ENCODE measurements around the gene SNRNP25. TPM values are rescaled to one million over a fixed set of nuclear protein-coding genes. Genes with fewer than 3 reads are reported as not detected.

The SNRNP25 gene
- total RNA-seq, 1 donor from 2014 or later = 52.0 TPM

- H3K27ac Mint-ChIP-seq = peak overlapping the region; percentile 94
- peak overlapping the region; percentile 82 for H3K4me3 Mint-ChIP-seq (ENCODE audit: low read depth)
- H3K9me3 Mint-ChIP-seq (ENCODE audit: low read depth) = no peaks in the 10 kb centered on the region
- no peak for DNase-seq (ENCODE audit: low spot score, unreplicated experiment)
- H3K27me3 Mint-ChIP-seq = peaks cover 8% of the 10 kb centered on the region
- no peaks in the 10 kb centered on the region for H3K36me3 Mint-ChIP-seq (ENCODE audit: insufficient read depth)
- TF ChIP-seq CTCF (IDR thresholded peaks at IDR 0.05; ENCODE audit: unreplicated experiment) = no peak
- H3K4me1 Mint-ChIP-seq (ENCODE audit: low read depth) = peaks cover 17% of the 10 kb centered on the region
Observed at GRCh38 chr16:71210-71539, 17.5 kb downstream of the SNRNP25 start.

GRCh38 chr16:71540-72401 lies 18.1 kb downstream of the SNRNP25 start:
- Mint-ChIP-seq H3K9me3 (ENCODE audit: low read depth) (no peaks in the 10 kb centered on the region), H3K27ac (peak overlapping the region; percentile 94), H3K4me3 (ENCODE audit: low read depth) (peak overlapping the region; percentile 82), H3K36me3 (ENCODE audit: insufficient read depth) (no peaks in the 10 kb centered on the region), H3K27me3 (peaks cover 8% of the 10 kb centered on the region), H3K4me1 (ENCODE audit: low read depth) (peaks cover 21% of the 10 kb centered on the region)
- no peak for DNase-seq (ENCODE audit: low spot score, unreplicated experiment)
- no peak for TF ChIP-seq CTCF (IDR thresholded peaks at IDR 0.05; ENCODE audit: unreplicated experiment)

GRCh38 chr16:72561-73548 lies 19.2 kb downstream of the SNRNP25 start, which contains the start of gene RHBDF1:
TSS of gene RHBDF1 (minus strand) at chr16:72631. CDS start at chr16:65015, 7,616 bp downstream.
- Mint-ChIP-seq H3K4me1 (ENCODE audit: low read depth) (peaks cover 21% of the 10 kb centered on the region), H3K27ac (peak within 1 kb of the TSS; percentile 94), H3K9me3 (ENCODE audit: low read depth) (no peaks in the 10 kb centered on the region), H3K36me3 (ENCODE audit: insufficient read depth) (no peaks in the 10 kb centered on the region), H3K4me3 (ENCODE audit: low read depth) (peak within 1 kb of the TSS; percentile 82), H3K27me3 (peaks cover 8% of the 10 kb centered on the region)
- DNase-seq (ENCODE audit: low spot score, unreplicated experiment) = peak; percentile 53
- TF ChIP-seq CTCF (IDR thresholded peaks at IDR 0.05; ENCODE audit: unreplicated experiment) = no peak

GRCh38 chr16:74051-74746 lies 20.6 kb downstream of the SNRNP25 start:
- Mint-ChIP-seq H3K4me3 (ENCODE audit: low read depth) (peak overlapping the region; percentile 81), H3K4me1 (ENCODE audit: low read depth) (peaks cover 25% of the 10 kb centered on the region), H3K27me3 (peaks cover 8% of the 10 kb centered on the region), H3K27ac (peak overlapping the region; percentile 37), H3K36me3 (ENCODE audit: insufficient read depth) (no peaks in the 10 kb centered on the region), H3K9me3 (ENCODE audit: low read depth) (no peaks in the 10 kb centered on the region)
- no peak for TF ChIP-seq CTCF (IDR thresholded peaks at IDR 0.05; ENCODE audit: unreplicated experiment)
- no peak for DNase-seq (ENCODE audit: low spot score, unreplicated experiment)

Data from progenitor cell of endocrine pancreas (in vitro differentiated cells).